WTC11 (cell line): ENCODE results near the gene CACHD1. TPM values are rescaled to one million over a fixed set of nuclear protein-coding genes. Genes with fewer than 3 reads are reported as not detected.

Experiments
- ATAC-seq: fragments of 200-7000 bp; cut with Tn5 transposase; 2 replicates; pipeline ENCODE4 v1.10.0; 2021; ENCODE audit warnings: mild to moderate bottlenecking, moderate library complexity
- CTCF ChIA-PET: fragments of 300-600 bp; sonication (Branson Sonifier 250); formaldehyde crosslinking; loops from one replicate; lab custom pipeline; 2021; ENCODE audit warnings: antibody characterized with exemption; lab: Charles Lee
- POLR2A ChIA-PET: fragments of 350-600 bp; sonication (Branson Sonifier 250); formaldehyde crosslinking; loops from one replicate; lab custom pipeline; 2021; ENCODE audit warnings: antibody characterized with exemption; lab: Charles Lee
- DNase-seq: peaks from one replicate; pipeline ENCODE4 v3.0.0; 2021; ENCODE audit warnings: low spot score
- H3K27ac Mint-ChIP-seq: 2 replicates; pipeline ENCODE4 v1.8.0; 2021; ENCODE audit warnings: mixed read lengths
- H3K27me3 Mint-ChIP-seq: 2 replicates; pipeline ENCODE4 v1.8.0; 2021; ENCODE audit warnings: low read depth, mild to moderate bottlenecking, moderate library complexity, mixed read lengths
- H3K36me3 Mint-ChIP-seq: 2 replicates; pipeline ENCODE4 v1.8.0; 2021; ENCODE audit warnings: mixed read lengths
- H3K4me1 Mint-ChIP-seq: 2 replicates; pipeline ENCODE4 v1.8.0; 2022; ENCODE audit warnings: mixed read lengths
- H3K4me3 Mint-ChIP-seq: 2 replicates; pipeline ENCODE4 v1.8.0; 2021; ENCODE audit warnings: mild to moderate bottlenecking, moderate library complexity, mixed read lengths
- H3K9me3 Mint-ChIP-seq: 2 replicates; pipeline ENCODE4 v1.8.0; 2021; ENCODE audit warnings: mixed read lengths
- ELF4 ChIP-seq: sonication (generic); formaldehyde crosslinking; IDR thresholded peaks from 2 replicates; pipeline ENCODE4 v1.8.1; 2022; ENCODE audit warnings: low read depth, mild to moderate bottlenecking, moderate library complexity, missing genetic modification reagents
- EMX1 ChIP-seq: fragments of 250-450 bp; sonication (Bioruptor Pico); IDR thresholded peaks from 2 replicates; pipeline ENCODE4 v1.8.0; 2021; ENCODE audit warnings: mild to moderate bottlenecking
- ERG ChIP-seq: fragments of 250-450 bp; sonication (Bioruptor Pico); IDR thresholded peaks from 2 replicates; pipeline ENCODE4 v1.8.0; 2021; ENCODE audit warnings: mild to moderate bottlenecking
- FOXJ3 ChIP-seq: sonication (generic); formaldehyde crosslinking; IDR thresholded peaks from 2 replicates; pipeline ENCODE4 v1.9.0; 2021; ENCODE audit warnings: missing genetic modification reagents, mild to moderate bottlenecking, borderline replicate concordance
- GRHL2 ChIP-seq: fragments of 250-450 bp; sonication (Bioruptor Pico); IDR thresholded peaks from 2 replicates; pipeline ENCODE4 v1.8.0; 2022; ENCODE audit warnings: mild to moderate bottlenecking, moderate library complexity; ENCODE audit not compliant: insufficient replicate concordance, severe bottlenecking
- IRF1 ChIP-seq: sonication (generic); formaldehyde crosslinking; IDR thresholded peaks from 2 replicates; pipeline ENCODE4 v1.8.0; 2023; ENCODE audit warnings: missing genetic modification reagents
- TCF7 ChIP-seq: sonication (generic); formaldehyde crosslinking; IDR thresholded peaks from 2 replicates; pipeline ENCODE4 v1.8.0; 2022; ENCODE audit warnings: mild to moderate bottlenecking, low read depth, missing genetic modification reagents, moderate library complexity
- ZNF138 ChIP-seq: sonication (generic); formaldehyde crosslinking; conservative IDR thresholded peaks from 2 replicates; pipeline ENCODE4 v1.8.1; 2022; ENCODE audit warnings: mild to moderate bottlenecking, moderate library complexity, missing genetic modification reagents
- ZNF317 ChIP-seq: sonication (generic); formaldehyde crosslinking; IDR thresholded peaks from 2 replicates; pipeline ENCODE4 v1.8.1; 2023; ENCODE audit warnings: low read depth, mild to moderate bottlenecking, moderate library complexity, missing genetic modification reagents, borderline replicate concordance
- ZNF532 ChIP-seq: fragments of 250-450 bp; sonication (Bioruptor Pico); IDR thresholded peaks from 2 replicates; pipeline ENCODE4 v1.9.0; 2021; ENCODE audit warnings: mild to moderate bottlenecking, borderline replicate concordance
- ZNF671 ChIP-seq: fragments of 250-450 bp; sonication (Bioruptor Pico); IDR thresholded peaks from 2 replicates; pipeline ENCODE4 v1.8.0; 2021; ENCODE audit warnings: mild to moderate bottlenecking
- total RNA-seq: library from RNA; stranded (reverse); gene quantifications from 3 replicates; pipeline ENCODE4 v1.2.3, GENCODE V29; 2021
- TF ChIP-seq, protein P1 (sequence below): sonication (generic); formaldehyde crosslinking; conservative IDR thresholded peaks from 2 replicates; pipeline ENCODE4 v1.8.1; 2023; ENCODE audit warnings: mild to moderate bottlenecking, low read depth, missing genetic modification reagents, moderate library complexity
- TF ChIP-seq, protein P2 (sequence below): sonication (generic); formaldehyde crosslinking; IDR thresholded peaks from 2 replicates; pipeline ENCODE4 v1.8.0; 2022; ENCODE audit warnings: mild to moderate bottlenecking, missing genetic modification reagents
- TF ChIP-seq, protein P3 (sequence below): sonication (generic); formaldehyde crosslinking; IDR thresholded peaks from 2 replicates; pipeline ENCODE4 v1.8.0; 2022; ENCODE audit warnings: mild to moderate bottlenecking, missing genetic modification reagents
- TF ChIP-seq, protein P4 (sequence below): fragments of 200-600 bp; IDR thresholded peaks from 2 replicates; pipeline ENCODE4 v1.8.0; 2022; ENCODE audit warnings: antibody characterized with exemption
- TF ChIP-seq, protein P5 (sequence below): sonication (generic); formaldehyde crosslinking; IDR thresholded peaks from 2 replicates; pipeline ENCODE4 v1.8.1; 2022; ENCODE audit warnings: mild to moderate bottlenecking, moderate library complexity, missing genetic modification reagents
- TF ChIP-seq, protein P6 (sequence below): fragments of 250-450 bp; sonication (Bioruptor Pico); conservative IDR thresholded peaks from 2 replicates; pipeline ENCODE4 v1.9.0; 2021; ENCODE audit warnings: mild to moderate bottlenecking

Gene CACHD1
- total RNA-seq, 1 experiment from 2014 or later = 26.3 TPM

DNA sequence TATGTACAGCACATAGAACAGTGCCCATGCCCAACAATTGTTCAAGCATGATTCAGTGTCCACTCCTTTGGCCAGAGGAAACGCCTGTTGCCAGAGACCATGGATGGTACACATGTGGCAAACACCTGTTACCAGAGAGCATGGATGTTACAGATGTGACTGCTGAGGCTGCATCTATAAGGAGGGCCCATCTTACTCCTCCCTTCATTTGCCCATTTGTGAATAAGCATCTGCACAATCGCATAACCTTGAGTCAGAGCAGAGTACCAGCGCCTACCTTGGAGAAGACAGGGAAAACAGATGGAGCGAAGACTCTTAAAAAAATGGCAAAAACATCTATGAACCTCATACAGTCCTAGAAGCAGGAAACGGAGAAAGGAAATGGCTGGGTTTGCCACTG is 36.6 kb upstream of the CACHD1 start (continued):
- TF ChIP-seq, protein P1, sequence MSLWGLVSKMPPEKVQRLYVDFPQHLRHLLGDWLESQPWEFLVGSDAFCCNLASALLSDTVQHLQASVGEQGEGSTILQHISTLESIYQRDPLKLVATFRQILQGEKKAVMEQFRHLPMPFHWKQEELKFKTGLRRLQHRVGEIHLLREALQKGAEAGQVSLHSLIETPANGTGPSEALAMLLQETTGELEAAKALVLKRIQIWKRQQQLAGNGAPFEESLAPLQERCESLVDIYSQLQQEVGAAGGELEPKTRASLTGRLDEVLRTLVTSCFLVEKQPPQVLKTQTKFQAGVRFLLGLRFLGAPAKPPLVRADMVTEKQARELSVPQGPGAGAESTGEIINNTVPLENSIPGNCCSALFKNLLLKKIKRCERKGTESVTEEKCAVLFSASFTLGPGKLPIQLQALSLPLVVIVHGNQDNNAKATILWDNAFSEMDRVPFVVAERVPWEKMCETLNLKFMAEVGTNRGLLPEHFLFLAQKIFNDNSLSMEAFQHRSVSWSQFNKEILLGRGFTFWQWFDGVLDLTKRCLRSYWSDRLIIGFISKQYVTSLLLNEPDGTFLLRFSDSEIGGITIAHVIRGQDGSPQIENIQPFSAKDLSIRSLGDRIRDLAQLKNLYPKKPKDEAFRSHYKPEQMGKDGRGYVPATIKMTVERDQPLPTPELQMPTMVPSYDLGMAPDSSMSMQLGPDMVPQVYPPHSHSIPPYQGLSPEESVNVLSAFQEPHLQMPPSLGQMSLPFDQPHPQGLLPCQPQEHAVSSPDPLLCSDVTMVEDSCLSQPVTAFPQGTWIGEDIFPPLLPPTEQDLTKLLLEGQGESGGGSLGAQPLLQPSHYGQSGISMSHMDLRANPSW (CRISPR knock-in tag) = no peak
- TF ChIP-seq ZNF671 (CRISPR knock-in tag) (no peak), TCF7 (CRISPR knock-in tag) (no peak), FOXJ3 (CRISPR knock-in tag) (no peak)
- TF ChIP-seq, protein P2, sequence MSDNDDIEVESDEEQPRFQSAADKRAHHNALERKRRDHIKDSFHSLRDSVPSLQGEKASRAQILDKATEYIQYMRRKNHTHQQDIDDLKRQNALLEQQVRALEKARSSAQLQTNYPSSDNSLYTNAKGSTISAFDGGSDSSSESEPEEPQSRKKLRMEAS (CRISPR knock-in tag) = no peak

GRCh38 chr1:64433747-64434146 is 36.2 kb upstream of the CACHD1 start:
- ChIA-PET POLR2A (no interaction called here), CTCF (no interaction called here)
- TF ChIP-seq, protein P3, sequence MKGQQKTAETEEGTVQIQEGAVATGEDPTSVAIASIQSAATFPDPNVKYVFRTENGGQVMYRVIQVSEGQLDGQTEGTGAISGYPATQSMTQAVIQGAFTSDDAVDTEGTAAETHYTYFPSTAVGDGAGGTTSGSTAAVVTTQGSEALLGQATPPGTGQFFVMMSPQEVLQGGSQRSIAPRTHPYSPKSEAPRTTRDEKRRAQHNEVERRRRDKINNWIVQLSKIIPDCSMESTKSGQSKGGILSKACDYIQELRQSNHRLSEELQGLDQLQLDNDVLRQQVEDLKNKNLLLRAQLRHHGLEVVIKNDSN = no peak
- TF ChIP-seq IRF1 (no peak), ZNF532 (CRISPR knock-in tag) (no peak), ELF4 (CRISPR knock-in tag) (no peak), ZNF317 (no peak), EMX1 (CRISPR knock-in tag) (no peak), ERG (no peak), ZNF138 (CRISPR knock-in tag) (no peak), GRHL2 (CRISPR knock-in tag) (no peak)
- TF ChIP-seq, protein P4, sequence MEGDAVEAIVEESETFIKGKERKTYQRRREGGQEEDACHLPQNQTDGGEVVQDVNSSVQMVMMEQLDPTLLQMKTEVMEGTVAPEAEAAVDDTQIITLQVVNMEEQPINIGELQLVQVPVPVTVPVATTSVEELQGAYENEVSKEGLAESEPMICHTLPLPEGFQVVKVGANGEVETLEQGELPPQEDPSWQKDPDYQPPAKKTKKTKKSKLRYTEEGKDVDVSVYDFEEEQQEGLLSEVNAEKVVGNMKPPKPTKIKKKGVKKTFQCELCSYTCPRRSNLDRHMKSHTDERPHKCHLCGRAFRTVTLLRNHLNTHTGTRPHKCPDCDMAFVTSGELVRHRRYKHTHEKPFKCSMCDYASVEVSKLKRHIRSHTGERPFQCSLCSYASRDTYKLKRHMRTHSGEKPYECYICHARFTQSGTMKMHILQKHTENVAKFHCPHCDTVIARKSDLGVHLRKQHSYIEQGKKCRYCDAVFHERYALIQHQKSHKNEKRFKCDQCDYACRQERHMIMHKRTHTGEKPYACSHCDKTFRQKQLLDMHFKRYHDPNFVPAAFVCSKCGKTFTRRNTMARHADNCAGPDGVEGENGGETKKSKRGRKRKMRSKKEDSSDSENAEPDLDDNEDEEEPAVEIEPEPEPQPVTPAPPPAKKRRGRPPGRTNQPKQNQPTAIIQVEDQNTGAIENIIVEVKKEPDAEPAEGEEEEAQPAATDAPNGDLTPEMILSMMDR = no peak
- TF ChIP-seq, protein P2 (CRISPR knock-in tag) = no peak
- TF ChIP-seq, protein P5, sequence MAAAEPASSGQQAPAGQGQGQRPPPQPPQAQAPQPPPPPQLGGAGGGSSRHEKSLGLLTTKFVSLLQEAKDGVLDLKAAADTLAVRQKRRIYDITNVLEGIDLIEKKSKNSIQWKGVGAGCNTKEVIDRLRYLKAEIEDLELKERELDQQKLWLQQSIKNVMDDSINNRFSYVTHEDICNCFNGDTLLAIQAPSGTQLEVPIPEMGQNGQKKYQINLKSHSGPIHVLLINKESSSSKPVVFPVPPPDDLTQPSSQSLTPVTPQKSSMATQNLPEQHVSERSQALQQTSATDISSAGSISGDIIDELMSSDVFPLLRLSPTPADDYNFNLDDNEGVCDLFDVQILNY (CRISPR knock-in tag) = no peak
- TF ChIP-seq, protein P6, sequence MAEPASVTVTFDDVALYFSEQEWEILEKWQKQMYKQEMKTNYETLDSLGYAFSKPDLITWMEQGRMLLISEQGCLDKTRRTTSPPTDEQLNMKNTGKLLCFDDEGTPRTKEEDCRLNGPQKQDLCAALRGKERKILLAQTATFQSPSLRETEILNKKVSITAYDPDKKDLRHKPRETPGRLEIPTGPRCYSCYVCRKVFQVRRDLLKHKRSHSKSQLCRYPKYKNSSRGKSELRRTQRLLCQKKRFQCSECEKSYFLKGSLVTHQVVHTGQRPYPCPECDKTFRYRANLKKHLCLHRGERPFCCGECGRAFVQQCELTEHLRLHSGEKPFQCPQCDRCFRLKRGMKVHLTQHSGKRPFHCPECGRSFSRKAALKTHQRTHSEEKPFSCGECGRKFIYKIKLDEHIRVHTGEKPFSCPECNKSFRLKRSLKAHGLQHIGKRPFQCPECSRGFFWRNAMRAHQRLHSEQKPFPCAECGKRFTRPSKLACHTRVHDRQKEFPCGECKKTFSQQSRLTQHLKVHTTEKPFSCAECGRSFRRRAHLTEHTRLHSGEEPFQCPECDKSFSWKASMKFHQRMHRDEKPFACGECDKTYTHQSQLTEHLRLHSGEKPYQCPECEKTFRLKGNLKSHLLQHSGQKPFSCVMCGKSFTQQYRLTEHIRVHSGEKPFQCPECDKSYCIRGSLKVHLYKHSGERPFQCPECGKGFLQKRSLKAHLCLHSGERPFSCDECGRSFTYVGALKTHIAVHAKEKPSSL (CRISPR knock-in tag) = no peak

More at GRCh38 chr1:64433747-64434146, 36.2 kb upstream of the CACHD1 start:
- H3K36me3 Mint-ChIP-seq = no peaks in the 10 kb centered on the region
- no peaks in the 10 kb centered on the region for H3K9me3 Mint-ChIP-seq
- DNase-seq = no peak
- no peaks in the 10 kb centered on the region for H3K27me3 Mint-ChIP-seq
- peak; percentile 62 for ATAC-seq
- no peak overlapping the region for H3K4me3 Mint-ChIP-seq
- H3K27ac Mint-ChIP-seq = no peak overlapping the region
- peaks cover 21% of the 10 kb centered on the region for H3K4me1 Mint-ChIP-seq
